HFFc6 (cell line): ENCODE data around the gene PTPN6. TPM values are rescaled to one million over a fixed set of nuclear protein-coding genes. Genes with fewer than 3 reads are reported as not detected.

Experiments used
- DNase-seq: peaks from one replicate; pipeline ENCODE4 v3.0.0-alpha.2; 2018
- H3K27ac Mint-ChIP-seq: 2 replicates; pipeline ENCODE4 v1.8.0; 2020; ENCODE audit warnings: mild to moderate bottlenecking, mixed read lengths
- H3K27me3 Mint-ChIP-seq: 2 replicates; pipeline ENCODE4 v1.8.0; 2021; ENCODE audit warnings: mild to moderate bottlenecking, moderate library complexity, mixed read lengths; ENCODE audit not compliant: insufficient read depth
- H3K36me3 Mint-ChIP-seq: 2 replicates; pipeline ENCODE4 v1.8.0; 2021; ENCODE audit warnings: low read depth, mixed read lengths
- H3K4me1 Mint-ChIP-seq: 2 replicates; pipeline ENCODE4 v1.8.0; 2020; ENCODE audit warnings: low read depth, mixed read lengths
- H3K4me3 Mint-ChIP-seq: 2 replicates; pipeline ENCODE4 v1.8.0; 2020; ENCODE audit warnings: mild to moderate bottlenecking, moderate library complexity, mixed read lengths
- H3K9me3 Mint-ChIP-seq: 2 replicates; pipeline ENCODE4 v1.8.0; 2020; ENCODE audit warnings: mild to moderate bottlenecking, mixed read lengths
- CTCF ChIP-seq: fragments of 200-600 bp; sonication (generic); IDR thresholded peaks from 2 replicates; pipeline ENCODE4 v1.5.0; 2021; ENCODE audit warnings: antibody characterized with exemption, mild to moderate bottlenecking
- total RNA-seq, 6 experiments: library from RNA; stranded (reverse); fragmentation: NEBNext Ultra II Directional; extraction: Animal tissue kit (Norgen Biotek cat#: 25700); gene quantifications; 2 replicates in 1 of 6; 3 replicates in 5 of 6; pipeline ENCODE4 v1.2.3, GENCODE V29; 2021

PTPN6 gene
- total RNA-seq, 6 experiments from 2014 or later, result not detected

GRCh38 chr12:6943389-6943721 lies 7.8 kb upstream of the PTPN6 start:
- Mint-ChIP-seq H3K36me3 (peaks cover 26% of the 10 kb centered on the region), H3K4me3 (peak overlapping the region; percentile 94), H3K4me1 (peaks cover 45% of the 10 kb centered on the region), H3K27ac (peak overlapping the region; percentile 100), H3K9me3 (peaks cover 9% of the 10 kb centered on the region; the same call in 1 of the 2 replicates), H3K27me3 (peaks cover 27% of the 10 kb centered on the region)
- peak; percentile 89 for DNase-seq
- TF ChIP-seq CTCF, result no peak

- Mint-ChIP-seq H3K4me1 (peaks cover 45% of the 10 kb centered on the region), H3K9me3 (peaks cover 9% of the 10 kb centered on the region; the same call in 1 of the 2 replicates), H3K4me3 (peak within 1 kb of the TSS; percentile 94), H3K27ac (peak within 1 kb of the TSS; percentile 100), H3K36me3 (peaks cover 26% of the 10 kb centered on the region), H3K27me3 (peaks cover 27% of the 10 kb centered on the region)
- peak; percentile 87 for DNase-seq
- TF ChIP-seq CTCF, result no peak
Observed at GRCh38 chr12:6943722-6944380, 7.3 kb upstream of the PTPN6 start, which contains the start of the genes C12orf57 and RNU7-1. Gene C12orf57, plus strand, starts transcription at chr12:6944022. Its CDS starts 100 bp downstream, at chr12:6944122. Gene RNU7-1, plus strand, starts transcription at chr12:6943816.

- TF ChIP-seq CTCF, result peak; percentile 87
- peak; percentile 90 for DNase-seq
- H3K27me3 Mint-ChIP-seq, result peaks cover 20% of the 10 kb centered on the region
- peak overlapping the region; percentile 94 for H3K4me3 Mint-ChIP-seq
- H3K4me1 Mint-ChIP-seq, result peaks cover 40% of the 10 kb centered on the region
- peaks cover 19% of the 10 kb centered on the region for H3K36me3 Mint-ChIP-seq
- H3K27ac Mint-ChIP-seq, result peak overlapping the region; percentile 100
- H3K9me3 Mint-ChIP-seq, result peaks cover 9% of the 10 kb centered on the region; the same call in 1 of the 2 replicates
Observed at GRCh38 chr12:6944381-6945186, 6.6 kb upstream of the PTPN6 start.

- Mint-ChIP-seq H3K4me3 (peak overlapping the region; percentile 94), H3K27ac (peak overlapping the region; percentile 100), H3K36me3 (peaks cover 12% of the 10 kb centered on the region), H3K9me3 (peaks cover 9% of the 10 kb centered on the region; the same call in 1 of the 2 replicates), H3K4me1 (peaks cover 40% of the 10 kb centered on the region), H3K27me3 (peaks cover 17% of the 10 kb centered on the region)
- no peak for TF ChIP-seq CTCF
- DNase-seq, result no peak
Observed at GRCh38 chr12:6945613-6946012, 5.5 kb upstream of the PTPN6 start.

GRCh38 chr12:6946033-6946919 lies 4.9 kb upstream of the PTPN6 start:
- TF ChIP-seq CTCF, result no peak
- Mint-ChIP-seq H3K9me3 (peaks cover 9% of the 10 kb centered on the region; the same call in 1 of the 2 replicates), H3K4me3 (peak overlapping the region; percentile 23), H3K36me3 (peaks cover 11% of the 10 kb centered on the region), H3K27me3 (peaks cover 17% of the 10 kb centered on the region), H3K27ac (no peak overlapping the region), H3K4me1 (peaks cover 40% of the 10 kb centered on the region)
- no peak for DNase-seq
